Caco-2 (cell line): Measurements from ENCODE around the gene CDK15. TPM values are rescaled to one million over a fixed set of nuclear protein-coding genes. Genes with fewer than 3 reads are reported as not detected.

Source experiments
- BruUV-seq: library from RNA; stranded (reverse); fragments of 400-500 nt; replicated peaks from 2 replicates; lab custom pipeline; 2021; lab: Mats Ljungman, UMichigan
- CTCF ChIA-PET: fragments of 300-600 bp; sonication (Branson Sonifier 250); formaldehyde crosslinking; loops from one replicate; lab custom pipeline; 2022; ENCODE audit warnings: antibody characterized with exemption; lab: Charles Lee
- POLR2A ChIA-PET: fragments of 300-600 bp; sonication (Branson Sonifier 250); formaldehyde crosslinking; loops from one replicate; lab custom pipeline; 2022; ENCODE audit warnings: antibody characterized with exemption; lab: Charles Lee
- DNase-seq, 2 experiments: peaks; one replicate each; pipeline versions ENCODE4 v3.0.0 to v3.0.0-alpha.2; 2020 to 2022
- H3K27me3 ChIP-seq: replicated peaks from 2 replicates; pipeline ENCODE4 v1.6.0; 2011; ENCODE audit warnings: low read length; ENCODE audit not compliant: control insufficient read depth, insufficient read depth
- H3K36me3 ChIP-seq: 2 replicates; pipeline ENCODE4 v1.5.1; 2011; ENCODE audit warnings: low read length; ENCODE audit not compliant: control insufficient read depth, insufficient read depth
- H3K4me1 ChIP-seq: fragments of 250-450 bp; sonication (Bioruptor Pico); 2 replicates; pipeline ENCODE4 v1.5.1; 2020; ENCODE audit warnings: mild to moderate bottlenecking
- H3K4me3 ChIP-seq: 2 replicates; pipeline ENCODE4 v1.5.1; 2011; ENCODE audit warnings: low read depth, mild to moderate bottlenecking, control low read depth, low read length
- H3K9me3 ChIP-seq: fragments of 250-450 bp; sonication (Bioruptor Pico); 2 replicates; pipeline ENCODE4 v1.5.1; 2020; ENCODE audit warnings: mild to moderate bottlenecking, moderate library complexity
- H3K27ac Mint-ChIP-seq: one replicate; pipeline ENCODE4 v1.8.0; 2022; ENCODE audit warnings: mixed read lengths; ENCODE audit not compliant: unreplicated experiment
- H3K27me3 Mint-ChIP-seq: one replicate; pipeline ENCODE4 v1.8.0; 2022; ENCODE audit warnings: mixed read lengths; ENCODE audit not compliant: insufficient read depth, unreplicated experiment
- H3K36me3 Mint-ChIP-seq: one replicate; pipeline ENCODE4 v1.8.0; 2022; ENCODE audit warnings: mild to moderate bottlenecking, mixed read lengths; ENCODE audit not compliant: insufficient read depth, unreplicated experiment
- H3K4me1 Mint-ChIP-seq: one replicate; pipeline ENCODE4 v1.8.0; 2022; ENCODE audit warnings: low read depth, mixed read lengths; ENCODE audit not compliant: unreplicated experiment
- H3K4me3 Mint-ChIP-seq: one replicate; pipeline ENCODE4 v1.8.0; 2022; ENCODE audit warnings: mild to moderate bottlenecking, moderate library complexity, mixed read lengths; ENCODE audit not compliant: unreplicated experiment
- H3K9me3 Mint-ChIP-seq: one replicate; pipeline ENCODE4 v1.8.0; 2022; ENCODE audit warnings: mixed read lengths; ENCODE audit not compliant: unreplicated experiment
- CTCF ChIP-seq, 2 experiments: fragments of 200-600 bp in 1 of 2; IDR thresholded peaks; 1 replicate in 1 of 2; 2 replicates in 1 of 2; pipeline versions ENCODE4 v1.5.1 to v1.8.0; 2011 to 2022; ENCODE audit warnings: antibody characterized with exemption in 1 of 2, control low read depth in 1 of 2, inconsistent platforms in 1 of 2, low read depth in 1 of 2, low read length in 1 of 2, mild to moderate bottlenecking in 1 of 2, moderate library complexity in 1 of 2; ENCODE audit not compliant: insufficient read depth in 1 of 2, severe bottlenecking in 1 of 2, unreplicated experiment in 1 of 2
- intact Hi-C: fragments of 100-400 bp; cut with micrococcal nuclease; formaldehyde crosslinking; loops from one replicate; pipeline ENCODE4 v1.10.0; 2022; ENCODE audit not compliant: unreplicated experiment
- total RNA-seq: library from RNA; stranded (reverse); gene quantifications from 2 replicates; pipeline ENCODE4 v1.2.3, GENCODE V29; 2022

Gene CDK15
- total RNA-seq, 1 experiment from 2014 or later, result not detected

GRCh38 chr2:201882353-201883090 is 76.2 kb downstream of the CDK15 start:
- no peak for DNase-seq
- TF ChIP-seq CTCF (IDR thresholded peaks at IDR 0.05; ENCODE audit: insufficient read depth in 1 of 2, low read depth in 1 of 2, low read length in 1 of 2, severe bottlenecking in 1 of 2, unreplicated experiment in 1 of 2), result no peak
- no TSS peak for BruUV-seq
- Histone ChIP-seq H3K4me1 (no peaks in the 10 kb centered on the region), H3K36me3 (no peaks in the 10 kb centered on the region), H3K4me3 (no peak overlapping the region), H3K27me3 (no peaks in the 10 kb centered on the region), H3K9me3 (no peaks in the 10 kb centered on the region)
- no peaks in the 10 kb centered on the region for H3K9me3 Mint-ChIP-seq
- intact Hi-C loops, result no loop called here
- no peaks in the 10 kb centered on the region for H3K36me3 Mint-ChIP-seq
- no peak overlapping the region for H3K4me3 Mint-ChIP-seq
- no peak overlapping the region for H3K27ac Mint-ChIP-seq
- H3K27me3 Mint-ChIP-seq, result no peaks in the 10 kb centered on the region
- ChIA-PET CTCF (no interaction called here), POLR2A (no interaction called here)
- peaks cover 7% of the 10 kb centered on the region for H3K4me1 Mint-ChIP-seq

- TF ChIP-seq CTCF (IDR thresholded peaks at IDR 0.05; ENCODE audit: insufficient read depth in 1 of 2, low read depth in 1 of 2, low read length in 1 of 2, severe bottlenecking in 1 of 2, unreplicated experiment in 1 of 2), result no peak
- Histone ChIP-seq H3K27me3 (no peaks in the 10 kb centered on the region), H3K36me3 (no peaks in the 10 kb centered on the region), H3K4me1 (no peaks in the 10 kb centered on the region), H3K9me3 (no peaks in the 10 kb centered on the region), H3K4me3 (no peak overlapping the region)
- Mint-ChIP-seq H3K4me1 (peaks cover 7% of the 10 kb centered on the region), H3K27ac (no peak overlapping the region), H3K27me3 (no peaks in the 10 kb centered on the region), H3K36me3 (no peaks in the 10 kb centered on the region), H3K9me3 (no peaks in the 10 kb centered on the region), H3K4me3 (no peak overlapping the region)
- ChIA-PET CTCF (no interaction called here), POLR2A (no interaction called here)
- no peak for DNase-seq
- intact Hi-C loops, result no loop called here
- no TSS peak for BruUV-seq
Measured at GRCh38 chr2:201883606-201884369, 77.5 kb downstream of the CDK15 start.

GRCh38 chr2:201886504-201886903 is 80.2 kb downstream of the CDK15 start:
- H3K4me3 Mint-ChIP-seq, result no peak overlapping the region
- H3K4me3 ChIP-seq, result no peak overlapping the region
- no peaks in the 10 kb centered on the region for H3K36me3 Mint-ChIP-seq
- no peaks in the 10 kb centered on the region for H3K27me3 ChIP-seq
- TF ChIP-seq CTCF (IDR thresholded peaks at IDR 0.05; ENCODE audit: insufficient read depth in 1 of 2, low read depth in 1 of 2, low read length in 1 of 2, severe bottlenecking in 1 of 2, unreplicated experiment in 1 of 2), result no peak
- ChIA-PET CTCF (no interaction called here), POLR2A (no interaction called here)
- peaks cover under 1% of the 10 kb centered on the region for H3K4me1 Mint-ChIP-seq
- peaks cover 9% of the 10 kb centered on the region; the same call in 1 of the 2 replicates for H3K4me1 ChIP-seq
- BruUV-seq, result no TSS peak
- intact Hi-C loops, result no loop called here
- H3K9me3 ChIP-seq, result no peaks in the 10 kb centered on the region
- no peak overlapping the region for H3K27ac Mint-ChIP-seq
- no peaks in the 10 kb centered on the region for H3K36me3 ChIP-seq
- no peak for DNase-seq
- no peaks in the 10 kb centered on the region for H3K9me3 Mint-ChIP-seq
- no peaks in the 10 kb centered on the region for H3K27me3 Mint-ChIP-seq
